ENCODE results near the gene COL19A1.

- TF ChIP-seq CTCF (IDR thresholded peaks at IDR 0.05) (no peak), POLR2A (IDR thresholded peaks at IDR 0.05) (no peak)
Measured at GRCh38 chr6:70079241-70079640, 212.9 kb downstream of the COL19A1 start.
